ENCODE results near the gene COTL1.

DNA sequence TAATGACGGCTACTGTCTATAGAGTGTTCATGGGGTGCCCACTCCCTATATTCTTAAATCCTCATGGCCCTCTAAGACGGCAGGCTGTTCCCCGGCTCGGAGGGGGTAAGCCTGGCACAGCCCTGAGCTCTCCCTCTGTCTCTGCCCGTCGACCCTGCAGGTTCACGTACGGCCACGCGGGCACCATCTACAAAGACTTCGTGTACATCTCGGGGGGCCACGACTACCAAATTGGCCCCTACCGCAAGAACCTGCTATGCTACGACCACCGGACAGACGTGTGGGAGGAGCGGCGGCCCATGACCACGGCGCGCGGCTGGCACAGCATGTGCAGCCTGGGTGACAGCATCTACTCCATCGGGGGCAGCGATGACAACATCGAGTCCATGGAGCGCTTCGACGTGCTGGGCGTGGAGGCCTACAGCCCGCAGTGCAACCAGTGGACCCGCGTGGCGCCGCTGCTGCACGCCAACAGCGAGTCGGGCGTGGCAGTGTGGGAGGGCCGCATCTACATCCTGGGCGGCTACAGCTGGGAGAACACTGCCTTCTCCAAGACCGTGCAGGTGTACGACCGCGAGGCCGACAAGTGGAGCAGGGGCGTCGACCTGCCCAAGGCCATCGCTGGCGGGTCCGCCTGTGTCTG lies 43.7 kb upstream of the COTL1 start:
- TF ChIP-seq, protein P1, sequence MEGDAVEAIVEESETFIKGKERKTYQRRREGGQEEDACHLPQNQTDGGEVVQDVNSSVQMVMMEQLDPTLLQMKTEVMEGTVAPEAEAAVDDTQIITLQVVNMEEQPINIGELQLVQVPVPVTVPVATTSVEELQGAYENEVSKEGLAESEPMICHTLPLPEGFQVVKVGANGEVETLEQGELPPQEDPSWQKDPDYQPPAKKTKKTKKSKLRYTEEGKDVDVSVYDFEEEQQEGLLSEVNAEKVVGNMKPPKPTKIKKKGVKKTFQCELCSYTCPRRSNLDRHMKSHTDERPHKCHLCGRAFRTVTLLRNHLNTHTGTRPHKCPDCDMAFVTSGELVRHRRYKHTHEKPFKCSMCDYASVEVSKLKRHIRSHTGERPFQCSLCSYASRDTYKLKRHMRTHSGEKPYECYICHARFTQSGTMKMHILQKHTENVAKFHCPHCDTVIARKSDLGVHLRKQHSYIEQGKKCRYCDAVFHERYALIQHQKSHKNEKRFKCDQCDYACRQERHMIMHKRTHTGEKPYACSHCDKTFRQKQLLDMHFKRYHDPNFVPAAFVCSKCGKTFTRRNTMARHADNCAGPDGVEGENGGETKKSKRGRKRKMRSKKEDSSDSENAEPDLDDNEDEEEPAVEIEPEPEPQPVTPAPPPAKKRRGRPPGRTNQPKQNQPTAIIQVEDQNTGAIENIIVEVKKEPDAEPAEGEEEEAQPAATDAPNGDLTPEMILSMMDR (IDR thresholded peaks at IDR 0.05 in 4 of 5, conservative IDR thresholded peaks at IDR 0.05 in 1 of 5): no peak
- no peak for TF ChIP-seq POLR2A (IDR thresholded peaks at IDR 0.05)
